Upper lobe of left lung (tissue), 6 donors: ENCODE results near the gene GLT6D1. TPM values are rescaled to one million over a fixed set of nuclear protein-coding genes. Genes with fewer than 3 reads are reported as not detected.
A peak's percentile ranks its signal among the peaks of the same experiment; 100 is the strongest.

ENCODE experiments used
- ATAC-seq, 2 donors: fragments of 200-7000 bp; cut with Tn5 transposase; one replicate each; pipeline ENCODE4 v1.9.1; 2022; ENCODE audit warnings: mild to moderate bottlenecking in 2 of 2, moderate library complexity in 2 of 2; ENCODE audit not compliant: low FRiP score in 2 of 2
- DNase-seq, 2 donors: peaks; one replicate each; pipeline ENCODE4 v3.0.0-alpha.2; 2019 to 2020
- H3K27ac ChIP-seq, 4 donors: fragments of 200-600 bp; sonication (generic); one replicate each; pipeline ENCODE4 v1.5.1; 2016 to 2019
- H3K27me3 ChIP-seq, 4 donors: fragments of 200-600 bp; sonication (generic); one replicate each; pipeline ENCODE4 v1.5.1; 2017 to 2019
- H3K36me3 ChIP-seq, 4 donors: fragments of 200-600 bp; sonication (generic); one replicate each; pipeline ENCODE4 v1.5.1; 2016 to 2019
- H3K4me1 ChIP-seq, 4 donors: fragments of 200-600 bp; sonication (generic); one replicate each; pipeline ENCODE4 v1.5.1; 2018 to 2019
- H3K4me3 ChIP-seq, 4 donors: fragments of 200-600 bp; sonication (generic); one replicate each; pipeline ENCODE4 v1.5.1; 2017 to 2019; ENCODE audit warnings: mild to moderate bottlenecking in 2 of 4, moderate library complexity in 1 of 4
- H3K9me3 ChIP-seq, 4 donors: fragments of 200-600 bp; sonication (generic); one replicate each; pipeline ENCODE4 v1.5.1; 2018 to 2019
- EP300 ChIP-seq, 4 donors: sonication (generic); formaldehyde crosslinking; IDR thresholded peaks; one replicate each; pipeline ENCODE4 v1.5.1; 2017; ENCODE audit warnings: antibody characterized with exemption in 4 of 4, control low read depth in 2 of 4
- POLR2A ChIP-seq, 4 donors: fragments of 450-650 bp; IDR thresholded peaks; one replicate each; pipeline ENCODE4 v1.5.1; 2016 to 2017; ENCODE audit warnings: antibody characterized with exemption in 4 of 4, mild to moderate bottlenecking in 2 of 4
- POLR2AphosphoS5 ChIP-seq, 2 donors: sonication (generic); formaldehyde crosslinking; IDR thresholded peaks; one replicate each; pipeline ENCODE4 v1.5.1; 2017; ENCODE audit warnings: antibody characterized with exemption in 2 of 2
- WGBS, 2 donors: methylation state at CpG; one replicate each; pipeline ENCODE4 v1.1.5; 2017 to 2018; 5-methylcytosine and 5-hydroxymethylcytosine counted together
- total RNA-seq, 6 donors: library from RNA; depleted of rRNA in 4 of 6; stranded (reverse); fragments of >200 nt in 4 of 6; gene quantifications; one replicate each; pipeline versions ENCODE4 v1.1.0 to v1.2.1, GENCODE V29; 2016 to 2021
- TF ChIP-seq, protein P1 (sequence below), 6 experiments: fragments of 450-650 bp in 4 of 6; fragments of 200-600 bp in 2 of 6; sonication (generic) in 2 of 6; IDR thresholded peaks; one replicate each; pipeline ENCODE4 v1.5.1; 2016 to 2019; ENCODE audit warnings: antibody characterized with exemption in 6 of 6
- donor health status: DM: no; HTN: no; CAD: no; lungs with moderate emphysema.
- donor health status: DM: no; HTN: yes; CAD: no; lungs with severe emphysema.

Gene GLT6D1
- total RNA-seq, 6 donors from 2014 or later = not detected

DNA sequence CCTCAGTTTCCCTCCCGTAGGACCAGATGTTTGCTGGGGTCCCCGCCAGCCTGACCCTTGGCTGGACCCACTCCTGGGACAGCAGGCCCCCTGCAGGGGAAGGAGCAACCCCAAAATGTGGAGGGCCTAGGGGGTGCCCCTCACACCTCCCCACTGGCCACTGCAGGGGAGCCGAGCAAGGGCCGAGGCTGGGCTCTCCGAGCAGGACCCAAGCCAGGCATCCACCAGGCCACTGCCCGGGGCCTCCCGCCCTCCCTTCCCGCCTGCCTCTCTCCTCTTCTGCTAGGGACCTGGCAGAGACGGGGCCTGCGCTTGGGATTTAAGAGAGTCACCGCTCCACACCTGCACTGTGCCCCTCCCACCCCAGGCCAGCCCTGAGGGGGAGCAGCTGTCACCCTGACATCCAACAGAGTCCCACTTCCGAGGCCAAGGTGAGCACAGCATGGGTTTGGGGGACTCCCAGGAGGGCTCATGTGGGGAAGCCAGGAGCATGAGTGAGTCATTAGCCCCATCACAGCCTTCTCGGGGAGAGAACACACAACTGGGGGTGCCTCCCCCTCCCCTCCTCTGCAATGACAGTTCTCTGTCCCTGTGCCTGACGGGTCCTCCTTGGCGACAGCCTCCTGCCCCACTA lies 44.2 kb upstream of the GLT6D1 start:
- Histone ChIP-seq H3K27ac (no peak overlapping the region), H3K36me3 (no peaks in the 10 kb centered on the region), H3K9me3 (no peaks in the 10 kb centered on the region), H3K4me1 (no peaks in the 10 kb centered on the region), H3K27me3 (no peaks in the 10 kb centered on the region), H3K4me3 (no peak overlapping the region)
- 40 to 77% methylated on average over 1 to 15 of the region's 15 CpGs for WGBS, 2 donors
- TF ChIP-seq, protein P1, sequence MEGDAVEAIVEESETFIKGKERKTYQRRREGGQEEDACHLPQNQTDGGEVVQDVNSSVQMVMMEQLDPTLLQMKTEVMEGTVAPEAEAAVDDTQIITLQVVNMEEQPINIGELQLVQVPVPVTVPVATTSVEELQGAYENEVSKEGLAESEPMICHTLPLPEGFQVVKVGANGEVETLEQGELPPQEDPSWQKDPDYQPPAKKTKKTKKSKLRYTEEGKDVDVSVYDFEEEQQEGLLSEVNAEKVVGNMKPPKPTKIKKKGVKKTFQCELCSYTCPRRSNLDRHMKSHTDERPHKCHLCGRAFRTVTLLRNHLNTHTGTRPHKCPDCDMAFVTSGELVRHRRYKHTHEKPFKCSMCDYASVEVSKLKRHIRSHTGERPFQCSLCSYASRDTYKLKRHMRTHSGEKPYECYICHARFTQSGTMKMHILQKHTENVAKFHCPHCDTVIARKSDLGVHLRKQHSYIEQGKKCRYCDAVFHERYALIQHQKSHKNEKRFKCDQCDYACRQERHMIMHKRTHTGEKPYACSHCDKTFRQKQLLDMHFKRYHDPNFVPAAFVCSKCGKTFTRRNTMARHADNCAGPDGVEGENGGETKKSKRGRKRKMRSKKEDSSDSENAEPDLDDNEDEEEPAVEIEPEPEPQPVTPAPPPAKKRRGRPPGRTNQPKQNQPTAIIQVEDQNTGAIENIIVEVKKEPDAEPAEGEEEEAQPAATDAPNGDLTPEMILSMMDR (IDR thresholded peaks at IDR 0.05) = no peak
- TF ChIP-seq POLR2AphosphoS5 (IDR thresholded peaks at IDR 0.05) (no peak), EP300 (IDR thresholded peaks at IDR 0.05) (no peak), POLR2A (IDR thresholded peaks at IDR 0.05) (no peak)
- no peak for ATAC-seq
- DNase-seq = peak in 1 of 2 donors; percentile 45

GRCh38 chr9:135681161-135681560 lies 41.8 kb upstream of the GLT6D1 start:
- no peaks in the 10 kb centered on the region for H3K9me3 ChIP-seq
- no peaks in the 10 kb centered on the region for H3K27me3 ChIP-seq
- ATAC-seq (no peak), DNase-seq (peak in 1 of 2 donors; percentile 55)
- no peak for TF ChIP-seq POLR2A (IDR thresholded peaks at IDR 0.05)
- TF ChIP-seq, protein P1 (IDR thresholded peaks at IDR 0.05) = no peak
- no peak for TF ChIP-seq EP300 (IDR thresholded peaks at IDR 0.05)
- no peak for TF ChIP-seq POLR2AphosphoS5 (IDR thresholded peaks at IDR 0.05)
- no peaks in the 10 kb centered on the region for H3K4me1 ChIP-seq
- no peak overlapping the region for H3K27ac ChIP-seq
- 81 to 89% methylated on average over 5 of the region's 5 CpGs for WGBS, 2 donors
- no peak overlapping the region for H3K4me3 ChIP-seq
- H3K36me3 ChIP-seq = no peaks in the 10 kb centered on the region

DNA sequence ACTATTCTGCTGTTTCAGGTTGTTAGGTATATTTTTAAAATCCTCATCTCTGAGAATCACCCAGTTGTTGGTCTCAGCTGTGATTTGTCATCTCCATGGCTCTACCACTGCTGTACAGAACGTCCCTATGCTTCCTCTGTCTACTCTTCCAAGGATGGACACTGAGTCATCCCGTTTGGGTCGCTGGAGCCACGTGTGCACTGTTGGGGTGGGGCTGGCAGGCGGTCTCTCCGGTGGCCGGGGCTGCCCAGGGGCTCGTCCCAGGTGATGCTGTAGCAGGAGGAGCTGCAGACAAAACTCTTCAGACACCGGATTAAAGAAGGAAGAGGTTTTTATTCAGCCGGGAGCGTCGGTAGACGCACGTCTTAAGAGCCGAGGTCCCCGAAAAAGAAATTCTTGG lies 40.7 kb upstream of the GLT6D1 start:
- H3K36me3 ChIP-seq = no peaks in the 10 kb centered on the region
- no peaks in the 10 kb centered on the region for H3K27me3 ChIP-seq
- no peak overlapping the region for H3K4me3 ChIP-seq
- H3K27ac ChIP-seq = no peak overlapping the region
- DNase-seq = peak in 1 of 2 donors; percentile 58
- WGBS, 2 donors = 51 to 60% methylated on average over 15 of the region's 16 CpGs
- H3K4me1 ChIP-seq = no peaks in the 10 kb centered on the region
- no peak for ATAC-seq
- no peaks in the 10 kb centered on the region for H3K9me3 ChIP-seq
- TF ChIP-seq POLR2AphosphoS5 (IDR thresholded peaks at IDR 0.05) = no peak
- no peak for TF ChIP-seq POLR2A (IDR thresholded peaks at IDR 0.05)
- TF ChIP-seq, protein P1 (IDR thresholded peaks at IDR 0.05) = no peak
- no peak for TF ChIP-seq EP300 (IDR thresholded peaks at IDR 0.05)

DNA sequence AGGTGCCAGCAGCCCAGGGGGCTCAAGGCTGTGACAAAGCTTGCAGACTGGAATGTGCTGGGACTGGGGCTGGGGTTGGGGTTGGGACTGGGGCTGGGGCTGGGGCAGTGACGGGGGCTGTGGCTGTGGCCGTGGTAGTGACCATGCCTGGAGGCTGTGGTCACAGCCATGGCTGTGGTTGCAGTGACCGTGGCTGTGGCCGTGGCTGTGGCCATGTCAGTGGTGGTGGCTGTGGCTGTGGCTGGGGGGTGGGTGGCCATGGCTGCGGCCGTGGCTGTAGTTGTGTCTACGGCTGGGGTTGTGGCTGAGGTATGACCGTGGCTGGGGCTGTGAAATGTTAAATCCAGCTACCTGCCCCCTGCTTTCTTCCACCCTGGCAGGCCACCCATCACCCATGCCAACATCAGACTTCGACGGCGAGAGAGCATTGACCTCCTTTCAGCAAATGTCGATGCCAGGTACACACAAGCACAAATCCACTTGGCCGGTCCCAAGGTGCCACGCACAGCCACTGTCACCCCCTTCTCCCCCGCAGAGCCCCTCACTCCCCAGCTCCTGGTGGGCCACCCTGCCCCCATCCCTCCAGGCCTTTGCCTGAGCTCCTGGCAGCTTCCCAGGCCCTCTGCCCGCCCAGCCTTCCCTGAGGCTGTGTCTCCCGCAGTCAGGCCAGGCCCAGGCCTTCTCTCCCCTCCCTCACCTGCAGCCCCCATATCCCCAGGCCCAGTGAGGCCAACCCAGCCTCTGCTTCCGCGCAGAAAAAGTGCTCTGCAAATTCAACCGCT lies 39.1 kb upstream of the GLT6D1 start:
- no peaks in the 10 kb centered on the region for H3K4me1 ChIP-seq
- no peaks in the 10 kb centered on the region for H3K27me3 ChIP-seq
- TF ChIP-seq, protein P1 (IDR thresholded peaks at IDR 0.05) = no peak
- TF ChIP-seq POLR2A (IDR thresholded peaks at IDR 0.05) (no peak), EP300 (IDR thresholded peaks at IDR 0.05) (no peak), POLR2AphosphoS5 (IDR thresholded peaks at IDR 0.05) (no peak)
- H3K36me3 ChIP-seq = no peaks in the 10 kb centered on the region
- WGBS, 2 donors = 87 to 89% methylated on average over 15 to 19 of the region's 20 CpGs
- H3K4me3 ChIP-seq = no peak overlapping the region
- no peak overlapping the region for H3K27ac ChIP-seq
- peak in 1 of 2 donors; percentile 64 for DNase-seq
- no peaks in the 10 kb centered on the region for H3K9me3 ChIP-seq
- no peak for ATAC-seq
